Skin epidermis (tissue), 12 donors: ENCODE results near the gene GPC1.
A peak's percentile ranks its signal among the peaks of the same experiment; 100 is the strongest.
"Not testable (repeated sequence)": the region's sequence is repeated elsewhere in the genome, so short reads cannot be mapped to it uniquely, and the experiment has no call there.

ENCODE experiments used
- H3K27ac ChIP-seq, 21 experiments: fragments of 200-600 bp; sonication (generic) in 11 of 21; one replicate each; pipeline ENCODE4 v1.5.0; 2020; ENCODE audit warnings: mild to moderate bottlenecking in 3 of 21, inconsistent platforms in 2 of 21, moderate library complexity in 2 of 21
- H3K4me3 ChIP-seq, 7 experiments: fragments of 200-600 bp; sonication (generic) in 2 of 7; one replicate each; pipeline ENCODE4 v1.5.0; 2020; ENCODE audit warnings: inconsistent platforms in 2 of 7, mild to moderate bottlenecking in 2 of 7, moderate library complexity in 1 of 7

GPC1 gene

GRCh38 chr2:240435457-240435947, at the start of gene GPC1:
GPC1 (plus strand) TSS chr2:240435663; CDS start chr2:240435919, 256 bp downstream.
- peak within 1 kb of the TSS; percentile 54 to 87 (median 64) for H3K4me3 ChIP-seq
- H3K27ac ChIP-seq: peak within 1 kb of the TSS; percentile 46 to 95 (median 87)

GRCh38 chr2:240386326-240386725, 49.1 kb upstream of the GPC1 start:
- Histone ChIP-seq H3K4me3 (no peak overlapping the region), H3K27ac (no peak overlapping the region)

- not testable (repeated sequence) for H3K4me3 ChIP-seq, H3K27ac ChIP-seq
Measured at GRCh38 chr2:240386743-240387142, 48.7 kb upstream of the GPC1 start.

GRCh38 chr2:240387325-240387668, 48.2 kb upstream of the GPC1 start:
- Histone ChIP-seq H3K27ac (no peak overlapping the region), H3K4me3 (no peak overlapping the region)

GRCh38 chr2:240387669-240388358, 47.6 kb upstream of the GPC1 start:
- Histone ChIP-seq H3K27ac (peak overlapping the region in 1 of 21 experiments; percentile 23), H3K4me3 (no peak overlapping the region)

GRCh38 chr2:240388471-240389301, 46.8 kb upstream of the GPC1 start:
- no peak overlapping the region for H3K27ac ChIP-seq
- no peak overlapping the region for H3K4me3 ChIP-seq

GRCh38 chr2:240389302-240389805, 46.1 kb upstream of the GPC1 start:
- Histone ChIP-seq H3K27ac (no peak overlapping the region), H3K4me3 (no peak overlapping the region)

- H3K27ac ChIP-seq: no peak overlapping the region
- no peak overlapping the region for H3K4me3 ChIP-seq
Measured at GRCh38 chr2:240390091-240391073, 45.1 kb upstream of the GPC1 start.

GRCh38 chr2:240391111-240392051, 44.1 kb upstream of the GPC1 start:
- H3K27ac ChIP-seq: no peak overlapping the region
- no peak overlapping the region for H3K4me3 ChIP-seq

- no peak overlapping the region for H3K27ac ChIP-seq
- no peak overlapping the region for H3K4me3 ChIP-seq
Measured at GRCh38 chr2:240392084-240392947, 43.1 kb upstream of the GPC1 start.

GRCh38 chr2:240392948-240393830, 42.3 kb upstream of the GPC1 start:
- no peak overlapping the region for H3K4me3 ChIP-seq
- no peak overlapping the region for H3K27ac ChIP-seq

- no peak overlapping the region for H3K4me3 ChIP-seq
- no peak overlapping the region for H3K27ac ChIP-seq
Measured at GRCh38 chr2:240393831-240394410, 41.5 kb upstream of the GPC1 start.

- Histone ChIP-seq H3K27ac (no peak overlapping the region), H3K4me3 (no peak overlapping the region)
Measured at GRCh38 chr2:240394549-240394948, 40.9 kb upstream of the GPC1 start.

- H3K4me3 ChIP-seq: no peak overlapping the region
- peak overlapping the region in 1 of 21 experiments; percentile 52 for H3K27ac ChIP-seq
Measured at GRCh38 chr2:240395448-240395847, 40.0 kb upstream of the GPC1 start.

- no peak overlapping the region for H3K4me3 ChIP-seq
- peak overlapping the region in 2 of 21 experiments; percentile 17 to 52 for H3K27ac ChIP-seq
Measured at GRCh38 chr2:240395896-240396622, 39.4 kb upstream of the GPC1 start.
